Peyer's patch (tissue), 4 donors: ENCODE data around the gene PRSS12. TPM values are rescaled to one million over a fixed set of nuclear protein-coding genes. Genes with fewer than 3 reads are reported as not detected.
"Not testable (repeated sequence)": the region's sequence is repeated elsewhere in the genome, so short reads cannot be mapped to it uniquely, and the experiment has no call there.

Source experiments
- DNase-seq, 3 donors: peaks; one replicate each; pipeline ENCODE4 v3.0.0-alpha.2; 2017 to 2019
- H3K27ac ChIP-seq, 4 donors: fragments of 200-600 bp; sonication (generic); one replicate each; pipeline ENCODE4 v1.5.1; 2016 to 2019
- H3K27me3 ChIP-seq, 2 donors: fragments of 200-600 bp; sonication (generic); one replicate each; pipeline ENCODE4 v1.5.1; 2019
- H3K36me3 ChIP-seq, 3 donors: fragments of 200-600 bp; sonication (generic); one replicate each; pipeline ENCODE4 v1.5.1; 2016 to 2019
- H3K4me1 ChIP-seq, 4 donors: fragments of 200-600 bp; sonication (generic); one replicate each; pipeline ENCODE4 v1.5.1; 2016 to 2019
- H3K4me3 ChIP-seq, 4 donors: fragments of 200-600 bp; sonication (generic); 1 replicate in 3 of 4; 2 replicates in 1 of 4; pipeline ENCODE4 v1.5.1; 2016 to 2019; ENCODE audit warnings: mild to moderate bottlenecking in 1 of 4
- H3K9me3 ChIP-seq, 4 donors: fragments of 200-600 bp; sonication (generic); one replicate each; pipeline ENCODE4 v1.5.1; 2016 to 2019; ENCODE audit warnings: mild to moderate bottlenecking in 1 of 4
- CTCF ChIP-seq, 6 experiments: fragments of 450-650 bp in 4 of 6; fragments of 200-600 bp in 2 of 6; sonication (generic) in 1 of 6; IDR thresholded peaks; one replicate each; pipeline ENCODE4 v1.5.1; 2017 to 2019; ENCODE audit warnings: antibody characterized with exemption in 6 of 6, mild to moderate bottlenecking in 3 of 6, moderate library complexity in 1 of 6
- POLR2A ChIP-seq, 2 donors: fragments of 450-650 bp; IDR thresholded peaks; one replicate each; pipeline ENCODE4 v1.5.1; 2017; ENCODE audit warnings: antibody characterized with exemption in 2 of 2, mild to moderate bottlenecking in 2 of 2, moderate library complexity in 2 of 2
- total RNA-seq, 4 donors: library from RNA; depleted of rRNA; stranded (reverse); fragments of >200 nt; gene quantifications; one replicate each; pipeline ENCODE4 v1.1.0, GENCODE V29; 2016

Gene PRSS12
- total RNA-seq, 4 donors from 2014 or later: 23.1 to 71.0 (median 44.1) TPM

GRCh38 chr4:118308306-118309030 lies 44.3 kb downstream of the PRSS12 start:
- H3K4me1 ChIP-seq: no peaks in the 10 kb centered on the region
- no peaks in the 10 kb centered on the region for H3K27me3 ChIP-seq
- no peak overlapping the region for H3K27ac ChIP-seq
- DNase-seq: no peak
- no peaks in the 10 kb centered on the region for H3K9me3 ChIP-seq
- no peaks in the 10 kb centered on the region for H3K36me3 ChIP-seq
- H3K4me3 ChIP-seq: no peak overlapping the region
- TF ChIP-seq CTCF (IDR thresholded peaks at IDR 0.05) (no peak), POLR2A (IDR thresholded peaks at IDR 0.05) (no peak)

GRCh38 chr4:118307643-118308042 lies 45.2 kb downstream of the PRSS12 start:
- H3K27ac ChIP-seq: no peak overlapping the region
- no peaks in the 10 kb centered on the region for H3K4me1 ChIP-seq
- H3K36me3 ChIP-seq: no peaks in the 10 kb centered on the region
- no peak for DNase-seq
- H3K9me3 ChIP-seq: no peaks in the 10 kb centered on the region
- H3K27me3 ChIP-seq: no peaks in the 10 kb centered on the region
- TF ChIP-seq POLR2A (IDR thresholded peaks at IDR 0.05) (no peak), CTCF (IDR thresholded peaks at IDR 0.05) (no peak)
- H3K4me3 ChIP-seq: no peak overlapping the region

- not testable (repeated sequence) for H3K9me3 ChIP-seq, H3K4me3 ChIP-seq, H3K27me3 ChIP-seq, H3K36me3 ChIP-seq, H3K4me1 ChIP-seq, H3K27ac ChIP-seq, DNase-seq
These were observed 53.2 kb downstream of the PRSS12 start for GRCh38 chr4:118299619-118300018.

- Histone ChIP-seq H3K4me1 (no peaks in the 10 kb centered on the region), H3K36me3 (no peaks in the 10 kb centered on the region), H3K9me3 (no peaks in the 10 kb centered on the region), H3K27me3 (no peaks in the 10 kb centered on the region), H3K27ac (no peak overlapping the region), H3K4me3 (no peak overlapping the region)
- DNase-seq: no peak
- TF ChIP-seq CTCF (IDR thresholded peaks at IDR 0.05) (no peak), POLR2A (IDR thresholded peaks at IDR 0.05) (no peak)
These were observed 56.1 kb downstream of the PRSS12 start for GRCh38 chr4:118296729-118297128.

GRCh38 chr4:118290951-118291350 lies 61.9 kb downstream of the PRSS12 start:
- Histone ChIP-seq H3K27me3 (no peaks in the 10 kb centered on the region), H3K27ac (no peak overlapping the region), H3K36me3 (no peaks in the 10 kb centered on the region), H3K4me3 (no peak overlapping the region), H3K9me3 (no peaks in the 10 kb centered on the region), H3K4me1 (no peaks in the 10 kb centered on the region)
- TF ChIP-seq CTCF (IDR thresholded peaks at IDR 0.05) (no peak), POLR2A (IDR thresholded peaks at IDR 0.05) (no peak)
- no peak for DNase-seq

- no peaks in the 10 kb centered on the region for H3K9me3 ChIP-seq
- H3K36me3 ChIP-seq: no peaks in the 10 kb centered on the region
- no peak overlapping the region for H3K4me3 ChIP-seq
- no peak for DNase-seq
- H3K4me1 ChIP-seq: no peaks in the 10 kb centered on the region
- TF ChIP-seq CTCF (IDR thresholded peaks at IDR 0.05) (no peak), POLR2A (IDR thresholded peaks at IDR 0.05) (no peak)
- no peaks in the 10 kb centered on the region for H3K27me3 ChIP-seq
- no peak overlapping the region for H3K27ac ChIP-seq
These were observed 63.0 kb downstream of the PRSS12 start for GRCh38 chr4:118289794-118290193.
